ENCODE measurements around the gene HIPK3. TPM values are rescaled to one million over a fixed set of nuclear protein-coding genes. Genes with fewer than 3 reads are reported as not detected.

HIPK3 gene
- polyA plus RNA-seq, 3 donors, result 10.8 to 49.6 (median 42.7) TPM

DNA sequence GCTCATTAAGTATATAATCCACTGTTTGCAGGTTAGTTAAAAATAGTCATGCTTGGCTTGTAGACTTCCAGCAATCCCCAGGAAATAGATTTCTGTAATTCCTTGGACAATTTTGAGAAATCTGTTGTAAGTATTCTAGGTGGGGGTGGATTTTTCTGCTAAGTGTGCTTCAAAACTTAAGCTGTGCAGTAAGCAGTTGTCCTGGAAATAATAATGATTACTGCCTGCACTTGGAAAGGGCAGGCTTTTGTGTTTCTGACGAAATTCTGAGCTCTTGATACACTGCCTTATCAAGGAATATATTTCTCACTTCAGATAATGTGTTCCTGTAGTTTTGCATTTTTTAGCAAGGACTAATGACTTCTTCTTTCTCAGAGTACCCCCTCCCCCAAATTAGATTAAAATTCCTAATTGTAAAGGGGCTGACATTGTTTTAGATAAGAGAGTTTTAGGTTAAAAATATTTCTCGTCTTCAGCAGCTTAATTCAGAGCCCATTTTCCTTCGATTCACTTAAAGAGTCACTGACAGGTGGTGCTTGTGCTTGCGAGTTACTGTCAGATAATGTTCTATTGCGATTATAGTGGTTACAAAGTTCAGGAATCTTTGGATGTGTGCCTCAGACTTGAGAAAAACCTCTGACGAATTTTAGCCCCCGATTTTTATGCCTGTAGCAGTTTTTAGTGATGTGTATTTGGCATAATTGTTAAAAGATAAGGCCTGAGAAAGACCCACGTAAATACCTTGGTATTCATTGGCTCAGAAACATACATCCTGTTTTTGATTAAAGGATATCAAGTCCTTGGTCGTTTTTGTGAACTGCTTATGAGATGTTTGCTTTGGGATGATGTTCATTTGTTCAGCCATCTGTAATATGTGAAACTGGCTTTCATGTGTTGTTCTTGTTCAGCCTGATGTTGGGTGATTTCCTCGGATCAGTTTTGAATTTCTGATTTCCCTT is 120.5 kb downstream of the HIPK3 start:
- no peak overlapping the region for H3K27ac ChIP-seq (ENCODE audit: low read depth, low read length)
- WGBS, 3 donors, result 34 to 68% (median 65%) methylated on average over 10 of the region's 10 CpGs

DNA sequence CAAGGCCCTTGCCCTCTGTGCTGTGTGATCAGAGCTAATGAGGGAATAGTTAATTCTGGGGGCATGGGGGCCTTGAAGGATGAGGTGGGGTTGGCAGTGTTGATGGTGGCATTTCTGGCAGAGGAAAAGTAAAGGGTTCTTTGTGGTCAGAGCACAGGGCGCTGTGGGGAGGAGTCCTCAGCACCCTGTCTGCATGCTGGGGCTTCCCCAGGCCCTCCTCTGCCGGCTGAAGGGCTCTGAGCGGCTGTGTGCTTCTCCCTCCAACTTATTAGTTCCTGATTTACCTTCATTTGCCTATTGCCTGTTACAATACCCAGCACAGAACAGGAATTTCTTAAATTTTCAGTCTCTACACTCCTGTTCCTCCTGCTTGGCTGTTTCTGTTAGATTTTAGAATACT is 122.8 kb downstream of the HIPK3 start:
- WGBS, 3 donors, result 57 to 88% (median 73%) methylated on average over 3 of the region's 3 CpGs
- H3K27ac ChIP-seq (ENCODE audit: low read depth, low read length), result no peak overlapping the region

GRCh38 chr11:33383075-33383919 is 126.1 kb downstream of the HIPK3 start:
- WGBS, 3 donors, result 66 to 81% (median 70%) methylated on average over 8 of the region's 8 CpGs
- no peak overlapping the region for H3K27ac ChIP-seq (ENCODE audit: low read depth, low read length)

DNA sequence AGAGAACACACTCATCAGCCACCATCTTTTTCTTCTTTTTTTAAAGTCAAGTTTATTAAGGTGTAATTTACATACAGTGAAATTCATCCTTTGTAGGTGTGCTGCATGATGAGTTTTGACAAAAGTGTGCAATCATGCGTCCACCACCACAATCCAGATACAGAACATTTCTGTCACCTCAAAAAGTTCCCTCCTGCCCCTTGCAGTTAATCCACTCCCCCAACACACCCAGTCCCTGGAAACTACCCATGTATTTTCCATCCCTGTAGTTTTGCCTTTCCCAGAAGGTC is 126.7 kb downstream of the HIPK3 start:
- WGBS, 3 donors, result 76 to 92% (median 91%) methylated on average over 1 of the region's 1 CpG
- H3K27ac ChIP-seq (ENCODE audit: low read depth, low read length), result no peak overlapping the region

- 75 to 82% (median 77%) methylated on average over 2 of the region's 2 CpGs for WGBS, 3 donors
- H3K27ac ChIP-seq (ENCODE audit: low read depth, low read length), result no peak overlapping the region
Observed at GRCh38 chr11:33384220-33384619, 127.0 kb downstream of the HIPK3 start.

GRCh38 chr11:33387581-33387980 is 130.4 kb downstream of the HIPK3 start:
- 47 to 67% (median 50%) methylated on average over 3 of the region's 3 CpGs for WGBS, 3 donors

GRCh38 chr11:33387996-33388395 is 130.8 kb downstream of the HIPK3 start:
- 71 to 86% (median 73%) methylated on average over 5 of the region's 5 CpGs for WGBS, 3 donors
- no peak overlapping the region for H3K27ac ChIP-seq (ENCODE audit: low read depth, low read length)

More at GRCh38 chr11:33387581-33387980, 130.4 kb downstream of the HIPK3 start:
- no peak overlapping the region for H3K27ac ChIP-seq (ENCODE audit: low read depth, low read length)

- H3K27ac ChIP-seq (ENCODE audit: low read depth, low read length), result no peak overlapping the region
- WGBS, 3 donors, result 68 to 79% (median 74%) methylated on average over 7 of the region's 7 CpGs
Observed at GRCh38 chr11:33388793-33389525, 131.8 kb downstream of the HIPK3 start.

DNA sequence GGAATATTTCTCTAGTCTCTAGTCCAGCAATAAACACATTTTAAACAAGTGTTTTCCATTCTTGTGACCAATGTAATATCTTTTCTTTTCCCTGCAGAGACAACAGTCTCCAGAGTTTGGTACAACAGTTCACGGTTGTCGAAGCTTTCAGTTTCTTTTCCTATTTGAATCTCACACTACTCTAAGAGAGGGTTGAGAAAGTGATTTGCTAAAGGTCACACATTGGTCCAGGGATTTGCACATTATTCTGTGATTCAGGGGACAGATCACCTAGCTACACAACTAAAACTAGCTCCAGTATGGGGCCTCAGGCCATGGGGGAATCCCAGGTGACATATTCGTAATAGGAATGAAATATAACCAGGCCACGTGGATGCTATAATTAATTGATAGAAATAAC is 132.5 kb downstream of the HIPK3 start:
- WGBS, 3 donors, result 86 to 88% (median 87%) methylated on average over 4 of the region's 4 CpGs
- H3K27ac ChIP-seq (ENCODE audit: low read depth, low read length), result no peak overlapping the region

DNA sequence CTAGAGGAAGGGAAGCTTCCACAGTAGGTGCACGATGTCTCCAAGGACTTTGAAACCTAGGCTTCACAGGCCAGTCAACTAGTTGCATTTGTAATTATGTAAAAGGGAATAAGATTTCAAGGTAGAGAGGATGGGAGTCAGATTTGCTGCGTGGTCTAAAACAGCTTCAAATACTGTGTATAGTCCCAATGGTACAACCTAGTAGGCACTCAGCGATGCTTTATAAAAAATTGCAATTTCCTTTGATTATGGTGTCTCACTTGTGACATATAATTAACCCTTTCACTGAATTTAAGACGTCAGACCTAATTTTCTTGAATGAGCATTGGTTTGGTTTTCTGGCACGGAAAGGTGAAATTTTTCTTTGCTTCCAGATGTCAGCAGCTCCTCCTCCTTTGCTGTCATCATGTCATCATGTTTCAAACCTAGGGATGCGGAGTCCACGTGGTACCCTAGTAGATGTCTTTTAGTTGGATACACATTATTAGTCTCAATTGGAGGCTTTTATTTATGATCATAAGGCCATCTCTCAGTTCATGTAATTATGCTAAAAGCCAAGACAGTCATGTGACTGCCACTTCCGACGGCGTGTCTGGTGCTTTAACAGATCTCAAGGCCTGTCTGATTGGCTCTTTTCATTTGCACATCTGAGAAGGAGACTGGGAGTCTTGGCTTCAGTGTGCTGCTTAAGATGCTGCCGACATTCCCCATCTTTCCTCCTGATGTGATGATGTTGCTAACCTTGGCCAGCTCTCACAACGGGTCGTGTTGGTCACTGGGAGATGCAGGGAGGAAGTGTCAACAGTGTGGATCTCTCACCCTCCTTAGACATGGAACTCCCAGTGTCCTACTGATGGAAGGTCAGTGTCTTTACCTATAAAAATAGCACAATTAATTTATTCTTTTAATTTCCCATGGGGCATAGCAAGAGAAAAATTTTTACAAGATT is 134.0 kb downstream of the HIPK3 start:
- 78 to 84% (median 84%) methylated on average over 13 of the region's 13 CpGs for WGBS, 3 donors
- no peak overlapping the region for H3K27ac ChIP-seq (ENCODE audit: low read depth, low read length)

- H3K27ac ChIP-seq (ENCODE audit: low read depth, low read length), result no peak overlapping the region
- 84 to 88% (median 86%) methylated on average over 2 of the region's 2 CpGs for WGBS, 3 donors
Observed at GRCh38 chr11:33391893-33392251, 134.7 kb downstream of the HIPK3 start.

DNA sequence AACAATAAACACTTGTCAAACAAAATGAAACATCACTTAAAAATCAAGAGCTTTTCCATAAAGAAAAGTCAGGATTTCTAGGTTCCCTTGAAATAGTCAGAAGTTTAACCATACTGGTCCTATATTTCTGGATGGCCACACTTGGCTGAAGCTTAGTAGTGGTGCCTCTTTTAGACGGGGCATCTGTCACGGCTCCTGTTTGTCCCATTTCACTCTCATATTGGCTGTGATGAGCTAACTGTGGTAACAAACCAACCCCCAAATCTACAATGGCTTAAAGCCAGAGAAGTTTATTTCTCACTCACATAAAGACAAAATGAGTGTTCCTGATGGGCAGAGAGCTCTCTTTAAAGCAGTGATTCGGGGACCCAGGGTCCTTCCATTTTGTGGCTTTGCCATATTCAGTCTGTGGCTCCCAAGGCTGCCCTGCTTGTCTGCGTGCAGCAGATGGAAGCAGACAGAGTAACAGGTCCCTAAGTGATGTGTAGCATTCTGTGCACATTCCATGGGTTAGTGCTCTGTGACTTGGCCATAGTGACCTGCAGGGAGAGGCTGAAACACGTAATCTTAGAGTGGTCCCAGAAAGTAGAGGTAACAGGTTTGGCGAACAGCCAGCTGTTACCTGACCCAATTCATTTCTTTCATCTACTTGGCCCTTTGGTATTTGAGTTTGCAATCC is 137.4 kb downstream of the HIPK3 start:
- WGBS, 3 donors, result 70 to 77% (median 77%) methylated on average over 6 of the region's 6 CpGs
- H3K27ac ChIP-seq (ENCODE audit: low read depth, low read length), result no peak overlapping the region

GRCh38 chr11:33396361-33396760 is 139.2 kb downstream of the HIPK3 start:
- 88 to 98% (median 93%) methylated on average over 3 of the region's 3 CpGs for WGBS, 3 donors
- H3K27ac ChIP-seq (ENCODE audit: low read depth, low read length), result no peak overlapping the region

DNA sequence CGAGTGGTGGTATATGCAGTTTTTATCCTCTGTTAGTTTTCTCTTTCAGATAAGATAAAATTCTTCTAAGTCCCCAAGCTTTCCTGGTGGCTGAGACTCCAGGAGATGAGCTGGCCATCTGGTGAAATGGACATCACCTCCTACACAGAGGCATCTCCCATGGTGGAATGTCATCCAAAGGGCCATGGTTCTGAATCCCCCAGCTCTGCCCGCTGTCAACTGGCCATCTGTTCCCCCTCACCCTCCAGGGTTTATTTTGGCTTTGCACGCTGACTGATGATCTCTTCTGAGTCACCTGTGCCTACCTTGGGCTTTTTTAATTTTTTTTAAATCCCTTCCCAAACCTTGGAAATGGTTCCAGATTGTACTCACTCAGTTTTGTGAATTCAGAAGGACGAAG is 142.2 kb downstream of the HIPK3 start:
- 78 to 81% (median 81%) methylated on average over 4 of the region's 4 CpGs for WGBS, 3 donors
- no peak overlapping the region for H3K27ac ChIP-seq (ENCODE audit: low read depth, low read length)

GRCh38 chr11:33402066-33402465 is 144.9 kb downstream of the HIPK3 start:
- H3K27ac ChIP-seq (ENCODE audit: low read depth, low read length), result no peak overlapping the region
- WGBS, 3 donors, result 72 to 82% (median 74%) methylated on average over 2 of the region's 2 CpGs

DNA sequence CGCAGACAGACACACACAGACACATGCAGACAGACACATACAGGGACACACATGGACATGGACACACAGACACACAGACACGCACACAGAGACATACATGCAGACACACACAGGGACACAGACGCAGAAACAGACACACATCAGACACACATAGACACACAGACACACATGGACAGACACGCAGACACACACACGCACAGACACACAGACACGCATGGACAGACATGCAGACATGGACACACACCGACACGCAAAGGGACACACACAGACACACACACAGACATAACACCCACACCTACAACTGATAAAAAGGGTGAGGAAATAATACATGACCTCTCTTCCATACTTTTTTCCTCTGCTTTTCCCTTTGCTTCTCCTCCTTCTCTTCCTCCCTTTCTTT is 146.2 kb downstream of the HIPK3 start:
- H3K27ac ChIP-seq (ENCODE audit: low read depth, low read length), result no peak overlapping the region
- 91 to 95% (median 94%) methylated on average over 8 of the region's 8 CpGs for WGBS, 3 donors

DNA sequence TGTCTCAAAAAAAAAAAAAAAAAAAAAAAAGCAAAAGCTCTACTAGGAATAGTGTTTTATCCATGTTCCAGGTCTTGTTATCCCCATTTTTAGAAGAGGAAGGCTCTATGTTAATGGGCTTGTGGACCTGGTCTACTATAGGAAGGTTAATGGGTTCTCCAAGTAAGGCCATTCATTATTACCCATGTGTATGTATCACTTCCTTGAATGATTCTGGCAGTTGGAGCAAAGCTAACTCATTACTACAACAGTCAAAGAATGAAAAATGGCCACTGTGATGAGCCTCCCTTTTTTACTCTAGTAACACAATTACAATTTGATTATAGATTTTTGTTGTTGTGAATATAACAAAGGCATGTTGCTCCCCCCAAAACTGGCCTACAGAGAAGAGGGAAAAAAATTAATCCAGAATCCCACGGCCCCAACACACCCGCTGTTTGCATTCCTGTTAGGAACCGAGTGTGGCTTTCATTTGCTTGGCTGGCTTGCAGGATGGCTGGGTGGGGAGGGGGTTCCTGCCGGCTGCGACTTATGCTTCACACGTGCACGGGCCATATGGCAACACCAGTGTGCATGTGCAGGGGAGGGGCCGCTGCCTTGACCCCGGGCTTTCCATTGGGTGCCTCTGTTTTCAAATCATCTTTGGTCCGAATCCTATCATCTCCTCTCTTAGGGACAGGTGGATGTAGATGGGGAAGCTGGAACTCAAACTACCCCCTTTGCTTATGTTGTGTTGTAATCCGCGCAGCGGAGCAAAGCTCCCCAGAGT is 148.8 kb downstream of the HIPK3 start:
- H3K27ac ChIP-seq (ENCODE audit: low read depth, low read length), result no peak overlapping the region
- WGBS, 3 donors, result 84 to 89% (median 86%) methylated on average over 13 of the region's 13 CpGs

All from adipose tissue (tissue), 3 donors.